GM13977 (cell line): ENCODE measurements around the gene STK17A.
"Not testable (repeated sequence)": the region's sequence is repeated elsewhere in the genome, so short reads cannot be mapped to it uniquely, and the experiment has no call there.

Experiments used
- DNase-seq: peaks from one replicate; pipeline ENCODE4 v3.0.0; 2012; ENCODE audit warnings: low spot score
- CTCF ChIP-seq: IDR thresholded peaks from 2 replicates; pipeline ENCODE4 v1.5.1; 2012; ENCODE audit warnings: mild to moderate bottlenecking, control low read depth; ENCODE audit not compliant: insufficient read depth; ENCODE audit errors: extremely low read depth, missing control alignments
- in situ Hi-C: fragments of 300-500 bp; cut with MboI; formaldehyde crosslinking; loops from one replicate; pipeline ENCODE4 v1.12.0; 2022; ENCODE audit warnings: low sequenced_read_pairs, low pct_unique_long_range_greater_than_20kb, mixed read lengths, inconsistent platforms; ENCODE audit not compliant: unreplicated experiment

Gene STK17A

GRCh38 chr7:43562383-43562782 lies 20.5 kb upstream of the STK17A start:
- TF ChIP-seq CTCF = no peak

GRCh38 chr7:43565786-43566185 lies 17.1 kb upstream of the STK17A start:
- no peak for TF ChIP-seq CTCF
- DNase-seq = no peak
- in situ Hi-C loops = no loop called here

More at GRCh38 chr7:43562383-43562782, 20.5 kb upstream of the STK17A start:
- in situ Hi-C loops = no loop called here
- no peak for DNase-seq

- no peak for TF ChIP-seq CTCF
- in situ Hi-C loops = no loop called here
- DNase-seq = no peak
These were observed 14.4 kb upstream of the STK17A start for GRCh38 chr7:43568529-43568928.

DNA sequence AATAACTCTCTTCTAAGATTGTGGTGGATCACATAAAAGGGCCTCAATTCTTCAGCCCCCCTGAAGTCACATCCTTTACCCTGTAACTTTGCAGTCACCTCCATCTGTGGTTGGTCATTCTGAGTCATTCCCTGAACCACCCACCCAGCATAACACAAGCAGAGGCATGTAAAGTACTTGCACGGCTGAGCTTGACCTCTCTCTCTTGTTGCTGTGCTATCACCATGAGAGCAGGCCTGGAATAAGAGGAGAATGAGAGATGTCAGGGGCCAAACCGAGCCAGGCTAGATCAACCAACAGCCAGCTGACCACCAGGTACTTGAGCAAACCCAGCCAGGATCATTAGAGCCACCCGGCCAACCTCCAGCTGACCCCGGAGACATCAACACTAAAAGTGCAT lies 13.5 kb upstream of the STK17A start:
- peak; percentile 46 for DNase-seq
- in situ Hi-C loops = no loop called here
- TF ChIP-seq CTCF = no peak

GRCh38 chr7:43570688-43571365 lies 12.1 kb upstream of the STK17A start:
- no peak for TF ChIP-seq CTCF
- DNase-seq = peak; percentile 22
- in situ Hi-C loops = no loop called here

GRCh38 chr7:43572516-43573049 lies 10.3 kb upstream of the STK17A start:
- in situ Hi-C loops = no loop called here
- no peak for DNase-seq
- TF ChIP-seq CTCF = no peak

DNA sequence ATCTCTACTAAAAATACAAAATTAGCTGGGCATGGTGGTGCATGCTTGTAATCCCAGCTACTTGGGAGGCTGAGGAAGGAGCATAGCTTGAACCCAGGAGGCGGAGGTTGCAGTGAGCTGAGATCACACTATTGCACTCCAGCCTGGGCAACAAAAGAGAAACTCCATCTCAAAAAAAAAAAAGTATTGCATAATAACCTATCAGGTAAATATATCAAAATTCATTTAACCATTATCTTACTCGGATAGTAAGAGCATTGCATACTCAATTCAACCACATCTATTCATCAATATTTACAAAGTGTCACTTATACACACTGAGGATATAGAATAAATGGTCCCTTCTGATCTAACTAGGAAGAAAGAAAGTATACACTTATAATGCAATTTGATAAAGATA lies 9.1 kb upstream of the STK17A start:
- DNase-seq, in situ Hi-C loops: not testable (repeated sequence)
